AG04449 (cell line): Measurements from ENCODE around the gene TMEM164.

ENCODE experiments used
- CTCF ChIA-PET: fragments of 350-600 bp; formaldehyde crosslinking; extraction: SDS; loops from one replicate; lab custom pipeline; 2021; ENCODE audit warnings: antibody characterized with exemption; lab: Yijun Ruan, JAX
- POLR2A ChIA-PET: fragments of 400-600, 350-600 bp; formaldehyde crosslinking; extraction: SDS; loops from one replicate; lab custom pipeline; 2020; ENCODE audit warnings: antibody characterized with exemption, inconsistent platforms; lab: Yijun Ruan, JAX
- DNase-seq: peaks from one replicate; pipeline ENCODE4 v3.0.0-alpha.2; 2010; ENCODE audit warnings: low read depth, low spot score
- H3K4me3 ChIP-seq: 2 replicates; pipeline ENCODE4 v1.5.1; 2011; ENCODE audit warnings: low read depth, mild to moderate bottlenecking, control low read depth, low read length
- TF ChIP-seq, protein P1 (sequence below): IDR thresholded peaks from one replicate; pipeline ENCODE4 v1.5.1; 2011; ENCODE audit warnings: mild to moderate bottlenecking, moderate library complexity, low read length, control low read depth, inconsistent platforms; ENCODE audit not compliant: insufficient read depth; ENCODE audit errors: missing control alignments

The TMEM164 gene

DNA sequence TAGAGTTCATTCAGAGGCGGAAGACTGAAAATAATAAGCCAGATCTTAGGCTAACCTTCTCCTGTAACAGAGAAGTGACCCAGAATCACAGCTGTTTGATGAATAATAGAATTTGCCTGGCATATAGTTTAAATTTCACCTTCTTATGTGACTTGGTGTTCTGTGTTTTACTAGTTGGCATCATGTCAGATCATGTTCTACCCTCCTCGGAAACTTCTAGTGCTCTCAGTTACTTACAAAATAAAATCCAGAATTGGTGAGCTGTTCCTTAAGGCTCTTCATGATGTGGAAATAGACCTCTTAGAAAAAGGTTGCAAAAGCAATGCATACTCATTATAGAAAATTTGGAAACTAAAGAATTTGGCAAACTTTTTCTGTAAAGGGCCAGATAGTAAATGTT, 31.1 kb downstream of the TMEM164 start:
- no peak overlapping the region for H3K4me3 ChIP-seq
- ChIA-PET CTCF (interaction anchor here (1.1 kb wide), 1 partner anchor 113 kb away, joined by 3 read pairs; no protein-coding TSS in a partner anchor), POLR2A (no interaction called here)
- TF ChIP-seq, protein P1, sequence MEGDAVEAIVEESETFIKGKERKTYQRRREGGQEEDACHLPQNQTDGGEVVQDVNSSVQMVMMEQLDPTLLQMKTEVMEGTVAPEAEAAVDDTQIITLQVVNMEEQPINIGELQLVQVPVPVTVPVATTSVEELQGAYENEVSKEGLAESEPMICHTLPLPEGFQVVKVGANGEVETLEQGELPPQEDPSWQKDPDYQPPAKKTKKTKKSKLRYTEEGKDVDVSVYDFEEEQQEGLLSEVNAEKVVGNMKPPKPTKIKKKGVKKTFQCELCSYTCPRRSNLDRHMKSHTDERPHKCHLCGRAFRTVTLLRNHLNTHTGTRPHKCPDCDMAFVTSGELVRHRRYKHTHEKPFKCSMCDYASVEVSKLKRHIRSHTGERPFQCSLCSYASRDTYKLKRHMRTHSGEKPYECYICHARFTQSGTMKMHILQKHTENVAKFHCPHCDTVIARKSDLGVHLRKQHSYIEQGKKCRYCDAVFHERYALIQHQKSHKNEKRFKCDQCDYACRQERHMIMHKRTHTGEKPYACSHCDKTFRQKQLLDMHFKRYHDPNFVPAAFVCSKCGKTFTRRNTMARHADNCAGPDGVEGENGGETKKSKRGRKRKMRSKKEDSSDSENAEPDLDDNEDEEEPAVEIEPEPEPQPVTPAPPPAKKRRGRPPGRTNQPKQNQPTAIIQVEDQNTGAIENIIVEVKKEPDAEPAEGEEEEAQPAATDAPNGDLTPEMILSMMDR: no peak
- no peak for DNase-seq

DNA sequence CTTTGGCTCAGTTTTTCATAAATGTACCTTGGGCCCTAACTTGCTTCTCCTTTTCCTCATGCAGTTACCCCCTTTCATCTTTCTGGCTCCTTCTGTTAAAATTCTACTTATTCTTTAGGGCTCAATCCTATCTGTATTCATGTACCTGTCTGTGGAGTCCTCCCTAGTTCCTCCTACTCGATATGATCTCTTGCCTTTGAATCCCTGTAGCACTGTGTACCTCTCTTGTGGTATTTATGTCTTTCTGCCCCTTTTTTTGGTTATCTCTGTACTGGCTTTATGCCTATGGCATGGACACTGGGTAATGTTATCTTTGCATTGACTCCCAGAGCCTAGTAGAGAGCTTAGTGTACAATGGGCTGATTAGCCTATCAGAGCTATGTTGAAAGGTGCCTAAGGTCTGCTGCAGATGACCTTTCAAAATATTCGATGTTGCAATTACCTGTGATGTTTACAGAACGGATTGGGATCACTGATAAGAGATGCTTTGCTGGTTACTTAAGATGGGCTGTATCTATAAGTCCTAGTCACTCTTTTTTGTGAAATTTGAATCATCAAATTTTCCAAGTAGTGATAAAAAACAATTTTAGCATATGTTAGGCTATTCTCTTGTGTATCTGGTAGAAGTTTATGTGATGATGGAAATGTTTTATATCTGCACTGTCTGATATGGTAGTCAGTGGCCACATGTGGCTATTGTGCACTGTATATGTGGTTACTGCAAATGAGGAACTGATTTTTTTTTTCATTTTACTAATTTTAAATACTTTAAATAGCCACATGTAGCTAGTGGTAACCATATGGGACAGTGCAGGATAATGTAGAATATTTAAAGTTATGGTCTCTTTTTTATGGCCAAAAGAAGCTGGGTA, 33.5 kb downstream of the TMEM164 start:
- TF ChIP-seq, protein P1: no peak
- H3K4me3 ChIP-seq: no peak overlapping the region
- POLR2A ChIA-PET: no interaction called here
- DNase-seq: no peak
- CTCF ChIA-PET: no interaction called here

DNA sequence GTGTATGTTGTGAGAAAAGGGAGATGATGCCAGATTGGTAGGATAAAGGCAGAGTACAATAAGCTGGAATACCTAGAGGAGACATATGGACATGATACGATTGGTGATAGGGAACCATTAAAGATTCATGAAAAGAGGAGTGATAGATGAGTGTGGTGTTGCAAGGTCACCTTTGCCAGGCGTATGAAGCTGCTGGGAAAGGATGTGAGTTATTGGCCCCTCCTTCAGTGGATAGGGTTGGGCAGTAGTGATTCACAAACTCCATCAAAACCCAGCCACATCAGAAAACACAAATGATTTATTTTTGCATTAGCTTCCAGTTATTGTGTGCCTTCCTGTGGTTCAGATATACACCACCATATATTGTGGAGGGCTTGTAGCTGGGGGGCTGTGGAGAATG, 34.3 kb downstream of the TMEM164 start:
- CTCF ChIA-PET: no interaction called here
- no peak overlapping the region for H3K4me3 ChIP-seq
- TF ChIP-seq, protein P1: no peak
- POLR2A ChIA-PET: no interaction called here
- no peak for DNase-seq

DNA sequence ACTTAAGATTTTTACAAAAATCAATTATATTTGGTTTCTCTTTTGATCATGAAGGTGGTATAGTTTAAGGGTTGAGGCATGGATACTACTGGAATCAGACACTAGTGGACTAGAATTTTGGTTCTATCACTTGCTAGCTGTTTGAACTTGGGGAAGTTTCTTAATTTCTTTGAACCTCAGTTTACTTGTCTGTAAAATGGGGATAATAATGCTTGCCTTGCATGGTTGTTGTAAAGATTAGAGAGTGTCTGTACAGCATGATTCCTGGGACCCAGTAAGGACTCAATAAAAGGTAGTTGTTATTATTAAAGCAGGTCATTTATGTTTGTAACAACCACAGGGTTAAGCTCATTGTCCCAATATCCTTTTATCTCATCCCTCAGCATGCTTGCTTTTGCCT, 36.0 kb downstream of the TMEM164 start:
- POLR2A ChIA-PET: interaction anchor here (0.6 kb wide), 1 partner anchor 48 kb away, joined by 3 read pairs; no protein-coding TSS in a partner anchor
- DNase-seq: no peak
- TF ChIP-seq, protein P1: no peak
- CTCF ChIA-PET: no interaction called here
- no peak overlapping the region for H3K4me3 ChIP-seq

DNA sequence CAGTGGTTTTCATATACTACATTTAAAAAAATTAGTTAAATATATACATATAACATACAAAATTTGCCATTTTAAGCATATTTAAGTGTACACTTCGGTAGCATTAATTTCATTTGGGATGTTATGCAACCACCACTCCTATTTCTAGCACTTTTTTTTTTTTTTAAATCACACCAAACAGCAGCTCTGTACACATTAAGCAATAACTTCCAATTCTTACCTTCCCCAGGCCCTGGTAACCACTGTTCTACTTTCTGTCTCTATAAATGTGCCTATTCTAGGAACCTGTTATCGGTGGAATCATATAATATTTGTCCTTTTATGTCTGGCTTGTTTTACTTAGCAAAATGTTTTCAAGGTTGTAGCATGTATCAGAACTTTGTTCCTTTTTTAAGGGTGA, 39.1 kb downstream of the TMEM164 start:
- POLR2A ChIA-PET: no interaction called here
- no peak overlapping the region for H3K4me3 ChIP-seq
- TF ChIP-seq, protein P1: no peak
- DNase-seq: no peak
- CTCF ChIA-PET: no interaction called here

DNA sequence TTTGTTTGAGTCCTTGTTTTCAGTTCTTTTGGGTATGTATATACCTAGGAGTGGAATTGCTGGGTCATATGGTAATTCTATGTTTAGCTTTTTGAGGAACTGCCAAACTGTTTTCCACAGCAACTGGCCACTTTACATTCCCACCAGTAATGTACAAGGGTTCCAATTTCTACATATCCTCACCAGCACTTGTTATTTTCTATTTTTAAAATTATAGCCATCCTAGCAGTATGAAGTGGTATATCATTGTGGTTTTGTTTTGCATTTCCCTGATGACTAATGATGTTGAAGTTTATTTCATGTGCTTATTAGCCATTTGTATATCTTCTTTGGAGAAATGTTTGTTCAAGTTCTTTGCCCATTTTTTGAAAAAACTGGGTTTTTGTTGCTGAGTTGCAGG, 39.6 kb downstream of the TMEM164 start:
- CTCF ChIA-PET: no interaction called here

More for the DNA sequence above, 39.6 kb downstream of the TMEM164 start:
- H3K4me3 ChIP-seq: no peak overlapping the region
- POLR2A ChIA-PET: no interaction called here
- TF ChIP-seq, protein P1: no peak
- DNase-seq: no peak
